PC-3 (cell line): ENCODE data around the gene ZNF816. TPM values are rescaled to one million over a fixed set of nuclear protein-coding genes. Genes with fewer than 3 reads are reported as not detected.
A peak's percentile ranks its signal among the peaks of the same experiment; 100 is the strongest.

Experiments used
- ATAC-seq: fragments of 200-7000 bp; cut with Tn5 transposase; 2 replicates; pipeline ENCODE4 v1.9.1; 2020; ENCODE audit warnings: mild to moderate bottlenecking, moderate library complexity
- BruUV-seq: library from RNA; stranded (reverse); fragments of 400-500 nt; replicated peaks from 2 replicates; lab custom pipeline; 2021; lab: Mats Ljungman, UMichigan
- CTCF ChIA-PET: fragments of 300-600 bp; sonication (Branson Sonifier 250); formaldehyde crosslinking; loops from one replicate; lab custom pipeline; 2022; ENCODE audit warnings: antibody characterized with exemption; lab: Charles Lee
- POLR2A ChIA-PET: fragments of 300-600 bp; sonication (Branson Sonifier 250); formaldehyde crosslinking; loops from one replicate; lab custom pipeline; 2022; ENCODE audit warnings: antibody characterized with exemption; ENCODE audit not compliant: unreplicated experiment; lab: Charles Lee
- DNase-seq: peaks from one replicate; pipeline ENCODE4 v3.0.0-alpha.2; 2015
- H2AFZ ChIP-seq: fragments of 300-600 bp; sonication (generic); 2 replicates; pipeline ENCODE4 v1.6.0; 2016; ENCODE audit warnings: antibody characterized with exemption, low read length
- H3F3A ChIP-seq: fragments of 300-600 bp; sonication (generic); one replicate; pipeline ENCODE4 v1.6.0; 2017; ENCODE audit warnings: antibody characterized with exemption, low read length, control low read depth, mild to moderate bottlenecking; ENCODE audit not compliant: unreplicated experiment
- H3K27ac ChIP-seq: fragments of 300-600 bp; sonication (generic); 2 replicates; pipeline ENCODE4 v1.5.1; 2016; ENCODE audit warnings: mild to moderate bottlenecking, low read length
- H3K27me3 ChIP-seq: fragments of 300-600 bp; sonication (generic); 2 replicates; pipeline ENCODE4 v1.6.1; 2016; ENCODE audit warnings: low read length, mixed read lengths
- H3K36me3 ChIP-seq: fragments of 300-600 bp; sonication (generic); 2 replicates; pipeline ENCODE4 v1.6.1; 2016; ENCODE audit warnings: low read depth, mixed run types, low read length, mixed read lengths
- H3K4me1 ChIP-seq: fragments of 300-600 bp; sonication (generic); 2 replicates; pipeline ENCODE4 v1.5.1; 2016; ENCODE audit warnings: low read length; ENCODE audit not compliant: insufficient read depth
- H3K4me2 ChIP-seq: fragments of 300-600 bp; sonication (generic); 2 replicates; pipeline ENCODE4 v1.6.0; 2016; ENCODE audit warnings: low read length
- H3K4me3 ChIP-seq: fragments of 300-600 bp; sonication (generic); 2 replicates; pipeline ENCODE4 v1.5.1; 2016; ENCODE audit warnings: mild to moderate bottlenecking, low read length, mixed read lengths
- H3K79me2 ChIP-seq: fragments of 300-600 bp; sonication (generic); 2 replicates; pipeline ENCODE4 v1.6.1; 2017; ENCODE audit warnings: low read length, mixed read lengths
- H3K9ac ChIP-seq: fragments of 300-600 bp; sonication (generic); 2 replicates; pipeline ENCODE4 v1.6.0; 2016; ENCODE audit warnings: mild to moderate bottlenecking, low read length
- H3K9me2 ChIP-seq: fragments of 300-600 bp; sonication (generic); replicated peaks from 2 replicates; pipeline ENCODE4 v1.6.1; 2016; ENCODE audit warnings: mixed run types, low read length, mixed read lengths
- H3K9me3 ChIP-seq: fragments of 300-600 bp; sonication (generic); 2 replicates; pipeline ENCODE4 v1.6.1; 2016; ENCODE audit warnings: low read length, mixed read lengths
- H4K20me1 ChIP-seq: fragments of 300-600 bp; sonication (generic); 2 replicates; pipeline ENCODE4 v1.6.1; 2016; ENCODE audit warnings: low read length, mixed read lengths
- CTCF ChIP-seq: fragments of 300-600 bp; sonication (generic); conservative IDR thresholded peaks from 2 replicates; pipeline ENCODE4 v1.5.1; 2017; ENCODE audit warnings: antibody characterized with exemption, low read depth, mild to moderate bottlenecking, low read length
- EZH2 ChIP-seq: fragments of 300-600 bp; sonication (generic); IDR thresholded peaks from one replicate; pipeline ENCODE4 v1.6.1; 2017; ENCODE audit warnings: antibody characterized with exemption, mild to moderate bottlenecking, low read length; ENCODE audit not compliant: unreplicated experiment
- EZH2phosphoT487 ChIP-seq: fragments of 300-600 bp; sonication (generic); IDR thresholded peaks from 2 replicates; pipeline ENCODE4 v1.6.1; 2018; ENCODE audit warnings: mild to moderate bottlenecking, antibody characterized with exemption, low read length, borderline replicate concordance
- intact Hi-C: fragments of 100-400 bp; cut with micrococcal nuclease; formaldehyde crosslinking; loops from 2 replicates; pipeline ENCODE4 v1.9.0; 2023
- total RNA-seq: library from RNA; depleted of rRNA; stranded (reverse); fragments of >200 nt; gene quantifications from 2 replicates; pipeline ENCODE4 v1.2.3, GENCODE V29; 2014

Gene ZNF816
- total RNA-seq, 1 experiment from 2014 or later, result 10.2 TPM

GRCh38 chr19:52922841-52923777 is 39.6 kb downstream of the ZNF816 start, which contains the start of gene ZNF888:
ZNF888 (minus strand) TSS chr19:52923428; CDS start chr19:52917873, 5,555 bp downstream.
- DNase-seq (peak; percentile 83), ATAC-seq (peak; percentile 96)
- no peaks in the 10 kb centered on the region for H3K27me3 ChIP-seq
- H3K4me1 ChIP-seq, result peaks cover 14% of the 10 kb centered on the region
- H3K79me2 ChIP-seq, result peaks cover 12% of the 10 kb centered on the region
- peaks cover 10% of the 10 kb centered on the region; the same call in 1 of the 2 replicates for H3K36me3 ChIP-seq
- CTCF ChIA-PET, result no interaction called here
- POLR2A ChIA-PET, result no interaction called here
- TF ChIP-seq EZH2 (no peak), EZH2phosphoT487 (no peak), CTCF (no peak)
- peak within 1 kb of the TSS; percentile 84 for H3K4me2 ChIP-seq
- H3K4me3 ChIP-seq, result peak within 1 kb of the TSS; percentile 74
- no peaks in the 10 kb centered on the region for H3K9me2 ChIP-seq
- H3K27ac ChIP-seq, result peak within 1 kb of the TSS; percentile 70
- intact Hi-C loops, result loop anchor here (2.0 to 5.0 kb wide), 3 partner anchors 20 to 186 kb away; partner anchors contain the start of genes ZNF320 and ZNF611
- BruUV-seq, result TSS peak; percentile 85
- no peaks in the 10 kb centered on the region for H4K20me1 ChIP-seq
- H3K9me3 ChIP-seq, result no peaks in the 10 kb centered on the region
- peak within 1 kb of the TSS; percentile 70 for H3K9ac ChIP-seq
- H3F3A ChIP-seq, result no peaks in the 10 kb centered on the region
- peak within 1 kb of the TSS; percentile 77 for H2AFZ ChIP-seq

- DNase-seq, result no peak
- H3K4me3 ChIP-seq, result no peak overlapping the region
- H3K27me3 ChIP-seq, result no peaks in the 10 kb centered on the region
- intact Hi-C loops, result no loop called here
- H2AFZ ChIP-seq, result no peak overlapping the region
- H3K79me2 ChIP-seq, result peaks cover 12% of the 10 kb centered on the region
- ChIA-PET POLR2A (no interaction called here), CTCF (no interaction called here)
- BruUV-seq, result TSS peak; percentile 1
- no peaks in the 10 kb centered on the region for H3K9me3 ChIP-seq
- H4K20me1 ChIP-seq, result no peaks in the 10 kb centered on the region
- H3K9ac ChIP-seq, result no peak overlapping the region
- no peaks in the 10 kb centered on the region for H3K4me1 ChIP-seq
- peaks cover 27% of the 10 kb centered on the region for H3K36me3 ChIP-seq
- ATAC-seq, result no peak
- H3K27ac ChIP-seq, result no peak overlapping the region
- no peak overlapping the region for H3K4me2 ChIP-seq
- H3F3A ChIP-seq, result no peaks in the 10 kb centered on the region
- no peaks in the 10 kb centered on the region for H3K9me2 ChIP-seq
- TF ChIP-seq CTCF, result no peak
- TF ChIP-seq EZH2, result no peak
- no peak for TF ChIP-seq EZH2phosphoT487
Observed at GRCh38 chr19:52917531-52917930, 45.1 kb downstream of the ZNF816 start.
